22Rv1 (cell line): ENCODE results near the gene NRF1.
"Not testable (repeated sequence)": the region's sequence is repeated elsewhere in the genome, so short reads cannot be mapped to it uniquely, and the experiment has no call there.

Experiments
- H3K27ac ChIP-seq: fragments of 450-650 bp; 2 replicates; pipeline ENCODE4 v1.5.1; 2017
- CTCF ChIP-seq: fragments of 450-650 bp; IDR thresholded peaks from 2 replicates; pipeline ENCODE4 v1.5.1; 2017; ENCODE audit warnings: mild to moderate bottlenecking
- ZFX ChIP-seq: fragments of 450-650 bp; IDR thresholded peaks from 2 replicates; pipeline ENCODE4 v1.6.1; 2017; ENCODE audit warnings: antibody characterized with exemption, borderline replicate concordance

The NRF1 gene

DNA sequence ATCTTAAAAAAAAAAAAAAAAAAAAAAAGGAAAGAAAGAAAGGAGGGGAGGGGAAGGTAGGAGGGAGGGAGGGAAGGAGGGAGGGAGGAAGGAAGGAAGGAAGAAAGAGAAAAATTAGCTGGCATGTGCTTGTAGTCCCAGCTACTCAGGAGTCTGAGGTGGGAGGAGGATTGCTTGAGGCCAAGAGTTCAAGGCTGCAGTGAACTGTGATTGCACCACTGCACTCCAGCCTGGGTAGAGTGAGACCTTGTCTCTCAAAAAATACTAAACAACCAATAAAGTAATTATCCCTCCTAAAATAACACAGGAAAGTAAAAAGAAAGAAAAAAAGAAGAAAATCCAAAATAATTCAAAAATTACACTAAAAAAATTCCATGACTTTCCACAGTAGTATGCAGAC, 13.8 kb upstream of the NRF1 start:
- no peak overlapping the region for H3K27ac ChIP-seq
- TF ChIP-seq ZFX (no peak), CTCF (no peak)

DNA sequence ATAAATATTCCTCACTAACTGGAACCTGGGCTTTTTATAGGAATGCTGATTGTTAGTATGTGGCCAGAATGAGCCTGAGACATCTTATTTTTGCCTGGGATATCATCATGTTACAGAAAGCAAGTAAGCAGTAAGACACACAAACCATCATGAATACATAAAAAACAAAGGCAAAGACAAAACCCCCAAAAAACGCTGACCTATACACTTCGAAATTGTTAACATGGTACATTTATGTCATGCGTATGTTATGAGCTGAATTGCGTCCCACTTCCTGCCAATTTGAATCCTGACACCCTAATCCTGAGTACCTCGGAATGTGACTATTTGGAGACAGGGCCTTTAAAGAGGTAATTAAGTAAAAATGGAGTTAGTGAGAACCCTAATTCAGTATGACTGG, 12.3 kb upstream of the NRF1 start:
- no peak overlapping the region for H3K27ac ChIP-seq
- no peak for TF ChIP-seq ZFX
- TF ChIP-seq CTCF = no peak

- not testable (repeated sequence) for H3K27ac ChIP-seq
These were observed 7.9 kb upstream of the NRF1 start for GRCh38 chr7:129603594-129603993.

DNA sequence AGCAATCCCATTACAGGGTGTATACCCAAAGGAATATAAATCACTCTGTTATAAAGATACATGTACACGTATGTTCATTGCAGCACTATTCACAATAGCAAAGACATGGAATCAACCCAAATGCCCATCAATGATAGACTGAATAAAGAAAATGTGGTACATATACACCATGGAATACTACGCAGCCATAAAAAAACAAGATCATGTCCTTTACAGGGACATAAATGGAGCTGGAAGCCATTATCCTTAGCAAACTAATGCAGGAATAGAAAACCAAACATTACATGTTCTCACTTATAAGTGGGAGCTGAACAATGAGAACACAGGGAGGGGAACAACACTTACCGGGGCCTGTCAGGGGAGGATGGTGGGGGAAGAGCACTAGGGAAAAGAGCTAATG, 7.5 kb upstream of the NRF1 start:
- not testable (repeated sequence) for H3K27ac ChIP-seq

DNA sequence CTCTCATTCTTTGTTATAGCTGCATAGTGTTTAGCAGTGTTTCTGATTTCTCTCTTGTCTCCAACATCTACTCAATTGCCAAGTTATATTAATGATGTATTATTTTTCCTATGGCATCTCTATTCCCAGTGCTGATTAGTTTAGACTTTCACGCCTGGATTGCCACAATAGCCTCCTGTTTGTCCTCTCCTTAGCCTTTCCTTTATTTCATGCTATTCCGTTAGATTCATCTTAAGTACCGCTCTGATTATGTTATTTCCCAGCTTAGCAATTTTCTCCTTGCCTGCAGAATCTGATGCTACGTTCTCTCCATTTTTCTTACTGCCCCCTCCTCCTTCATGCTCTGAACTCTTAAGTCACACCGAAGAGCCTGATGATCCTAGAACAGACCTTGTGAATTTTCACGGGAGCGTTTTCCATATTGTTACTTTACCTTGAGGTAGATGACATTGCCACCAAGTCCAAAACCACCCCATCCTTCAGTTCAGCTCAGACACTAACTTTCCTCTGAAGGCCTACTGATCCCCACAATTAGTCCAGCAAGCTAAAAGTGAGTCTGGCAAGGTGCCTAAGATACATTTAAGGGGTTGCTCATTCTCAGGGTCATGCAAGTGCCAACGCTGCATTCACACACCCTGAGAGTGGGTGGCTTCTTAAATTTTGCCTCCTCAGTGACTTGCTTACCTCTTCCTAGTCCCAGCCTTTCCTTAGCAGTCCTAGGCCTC, 6.6 kb upstream of the NRF1 start:
- H3K27ac ChIP-seq = no peak overlapping the region
- TF ChIP-seq ZFX (no peak), CTCF (no peak)

DNA sequence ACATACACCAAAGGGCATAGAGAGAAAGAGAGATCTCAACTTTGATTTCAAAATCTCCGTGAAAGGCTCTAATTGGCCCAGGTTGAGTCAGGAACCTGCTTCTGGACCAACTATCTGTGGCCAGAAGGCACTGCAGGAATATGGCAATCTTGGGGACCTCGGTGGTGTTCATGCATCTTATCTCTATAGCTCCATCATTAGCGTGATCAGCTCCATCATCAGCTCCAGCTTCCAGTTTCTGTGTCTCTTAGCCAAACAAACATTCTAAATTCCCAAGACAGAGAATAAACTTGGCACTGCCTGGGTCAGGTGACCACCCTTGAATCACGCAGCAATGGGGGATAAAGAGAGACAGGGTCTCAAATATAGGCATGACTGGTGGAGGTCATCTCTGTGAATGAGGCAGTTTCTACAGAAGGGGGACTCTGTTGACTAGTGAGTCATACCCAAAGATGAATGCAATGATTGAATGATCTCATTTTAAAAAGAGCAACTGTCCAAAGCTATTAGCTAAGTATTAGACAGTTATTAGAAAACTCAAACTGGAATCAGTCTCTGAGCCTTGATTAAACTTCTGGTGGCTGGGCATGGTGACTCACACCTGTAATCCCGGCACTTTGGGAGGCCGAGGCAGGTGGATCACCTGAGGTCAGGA, 5.4 kb upstream of the NRF1 start:
- TF ChIP-seq ZFX = no peak
- TF ChIP-seq CTCF = no peak
- H3K27ac ChIP-seq = no peak overlapping the region

DNA sequence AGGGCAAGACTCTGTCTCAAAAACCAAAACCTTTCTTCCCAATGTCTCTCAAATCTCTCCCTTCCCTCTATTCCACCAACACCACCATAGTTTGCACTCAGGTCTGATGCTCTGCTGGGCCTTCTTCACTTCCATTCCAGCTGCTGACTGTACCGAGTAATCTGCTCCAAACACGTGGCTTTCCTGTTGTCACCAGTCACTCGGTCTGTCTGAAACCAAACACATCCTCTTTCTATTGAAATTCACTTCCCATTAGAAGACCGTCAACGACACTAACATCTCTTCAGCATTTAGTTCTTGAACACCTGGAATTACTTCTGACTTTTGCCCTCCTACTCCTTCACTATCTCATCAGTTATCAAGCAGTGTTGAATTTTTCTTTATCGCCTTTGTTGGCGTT, 4.7 kb upstream of the NRF1 start:
- TF ChIP-seq CTCF (no peak), ZFX (no peak)
- no peak overlapping the region for H3K27ac ChIP-seq

DNA sequence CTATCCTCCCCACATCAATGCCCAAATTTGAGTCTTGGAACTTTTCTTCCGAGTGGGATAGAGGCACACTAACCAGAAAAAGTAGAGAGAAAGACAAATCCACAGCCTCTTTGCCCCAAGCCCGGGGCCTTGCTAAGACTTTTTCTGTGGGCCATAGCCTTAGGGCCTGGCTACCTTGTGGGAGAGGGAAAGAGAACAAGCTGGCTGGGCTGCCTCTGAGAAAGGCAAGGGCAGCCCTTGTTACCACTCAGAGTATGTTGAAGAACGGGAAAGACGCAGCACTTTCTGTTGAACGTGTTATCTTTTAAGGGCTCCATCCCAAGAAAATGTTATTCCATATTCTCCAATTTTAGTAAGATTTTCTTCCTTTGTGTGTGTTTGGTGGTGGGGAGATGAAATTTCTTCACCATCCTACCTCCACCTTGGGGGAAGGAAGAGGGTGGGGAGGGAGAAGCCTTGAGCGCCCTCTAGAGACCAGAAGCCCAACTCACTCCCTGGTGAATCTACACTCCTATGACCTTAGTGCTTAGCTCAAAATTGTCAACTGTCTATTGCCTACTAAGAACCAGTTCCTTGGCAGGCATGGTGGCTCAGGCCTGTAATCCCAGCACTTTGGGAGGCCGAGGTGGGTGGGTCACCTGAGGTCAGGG, 3.9 kb upstream of the NRF1 start:
- no peak overlapping the region for H3K27ac ChIP-seq
- TF ChIP-seq CTCF (peak; percentile 88), ZFX (no peak)
